Stimulated activated CD8-positive, alpha-beta memory T cell treated with anti-CD3 and anti-CD28 coated beads, Interleukin-7, amount 100 ng/mL, for 48 hours (primary cell): Measurements from ENCODE around the gene KIF5A.
"Not testable (repeated sequence)": the region's sequence is repeated elsewhere in the genome, so short reads cannot be mapped to it uniquely, and the experiment has no call there.

Experiments used
- DNase-seq, 2 donors: peaks; one replicate each; pipeline ENCODE4 v3.0.0-alpha.2; 2020; ENCODE audit warnings: low read depth in 1 of 2; ENCODE audit errors: extremely low read depth in 1 of 2

Gene KIF5A

GRCh38 chr12:57549909-57550640 lies at the start of gene KIF5A:
KIF5A (plus strand) TSS chr12:57550044; CDS start chr12:57550272, 228 bp downstream.
- peak; percentile 43 to 45 for DNase-seq

- DNase-seq, result no peak
Measured at GRCh38 chr12:57500213-57500612, 49.6 kb upstream of the KIF5A start.

DNA sequence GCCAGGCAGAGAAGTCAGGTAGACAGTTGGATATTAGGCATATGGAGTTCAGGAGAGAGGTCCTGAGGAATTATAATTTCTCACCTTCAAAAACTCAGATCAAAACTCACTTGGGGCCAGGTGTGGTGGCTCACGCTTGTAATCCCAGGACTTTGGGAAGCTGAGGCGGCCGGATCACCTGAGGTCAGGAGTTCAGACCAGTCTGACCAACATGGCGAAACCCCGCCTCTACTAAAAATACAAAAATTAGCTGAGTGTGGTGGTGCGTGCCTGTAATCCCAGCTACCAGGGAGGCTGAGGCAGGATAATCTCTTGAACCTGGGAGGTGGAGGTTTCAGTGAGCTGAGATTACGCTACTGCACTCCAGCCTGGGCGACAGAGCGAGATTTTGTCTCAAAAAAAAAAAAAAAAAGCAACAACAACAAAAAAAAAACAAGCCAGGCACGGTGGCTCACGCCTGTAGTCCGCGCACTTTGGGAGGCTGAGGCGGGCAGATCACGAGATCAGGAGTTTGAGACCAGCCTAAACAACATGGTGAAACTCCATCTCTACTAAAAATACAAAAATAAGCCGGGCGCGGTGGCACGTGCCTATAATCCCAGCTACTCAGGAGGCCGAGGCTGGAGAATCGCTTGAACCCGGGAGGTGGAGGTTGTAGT lies 47.4 kb upstream of the KIF5A start:
- DNase-seq, result not testable (repeated sequence)

DNA sequence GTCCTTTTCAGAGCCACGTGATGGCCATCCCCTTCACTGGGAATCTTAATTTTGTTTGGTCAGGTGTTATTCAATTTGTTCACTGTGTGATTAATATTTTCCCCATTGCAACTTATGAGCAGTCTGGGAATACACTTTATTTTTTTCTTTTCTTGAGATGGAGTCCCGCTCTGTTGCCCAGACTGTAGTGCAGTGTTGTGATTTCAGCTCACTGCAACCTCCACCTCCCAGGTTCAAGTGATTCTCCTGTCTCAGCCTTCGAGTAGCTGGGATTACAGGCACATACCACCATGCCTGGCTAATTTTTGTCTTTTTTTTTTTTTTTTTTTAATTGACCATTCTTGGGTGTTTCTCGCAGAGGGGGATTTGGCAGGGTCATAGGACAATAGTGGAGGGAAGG lies 43.3 kb upstream of the KIF5A start:
- DNase-seq, result not testable (repeated sequence)

DNA sequence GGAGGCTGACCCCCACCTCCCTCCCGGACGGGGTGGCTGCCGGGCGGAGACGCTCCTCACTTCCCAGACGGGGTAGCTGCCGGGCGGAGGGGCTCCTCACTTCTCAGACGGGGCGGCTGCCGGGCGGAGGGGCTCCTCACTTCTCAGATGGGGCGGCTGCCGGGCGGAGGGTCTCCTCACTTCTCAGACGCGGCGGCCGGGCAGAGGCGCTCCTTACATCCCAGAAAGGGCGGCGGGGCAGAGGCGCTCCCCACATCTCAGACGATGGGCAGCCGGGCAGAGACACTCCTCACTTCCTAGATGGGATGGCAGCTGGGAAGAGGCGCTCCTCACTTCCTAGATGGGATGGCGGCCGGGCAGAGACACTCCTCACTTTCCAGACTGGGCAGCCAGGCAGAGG lies 42.0 kb upstream of the KIF5A start:
- not testable (repeated sequence) for DNase-seq

DNA sequence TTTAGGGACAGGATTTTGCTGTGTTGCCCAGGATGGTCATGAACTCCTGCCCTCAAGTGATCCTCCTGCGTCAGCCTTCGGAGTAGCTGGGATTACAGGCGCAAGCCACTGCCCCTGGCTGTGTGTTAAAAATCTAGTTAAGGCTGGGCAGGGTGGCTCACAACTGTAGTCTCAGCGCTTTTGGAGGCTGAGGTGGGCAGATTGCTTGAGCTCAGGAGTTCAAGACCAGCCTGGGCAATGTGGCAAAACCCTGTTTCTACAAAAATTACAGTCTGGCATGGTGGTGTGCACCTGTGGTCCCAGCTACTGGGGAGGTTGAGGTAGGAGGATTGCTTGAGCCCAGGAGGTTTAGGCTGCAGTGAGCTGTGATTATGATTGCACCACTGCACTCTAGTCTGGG lies 38.7 kb upstream of the KIF5A start:
- no peak for DNase-seq

DNA sequence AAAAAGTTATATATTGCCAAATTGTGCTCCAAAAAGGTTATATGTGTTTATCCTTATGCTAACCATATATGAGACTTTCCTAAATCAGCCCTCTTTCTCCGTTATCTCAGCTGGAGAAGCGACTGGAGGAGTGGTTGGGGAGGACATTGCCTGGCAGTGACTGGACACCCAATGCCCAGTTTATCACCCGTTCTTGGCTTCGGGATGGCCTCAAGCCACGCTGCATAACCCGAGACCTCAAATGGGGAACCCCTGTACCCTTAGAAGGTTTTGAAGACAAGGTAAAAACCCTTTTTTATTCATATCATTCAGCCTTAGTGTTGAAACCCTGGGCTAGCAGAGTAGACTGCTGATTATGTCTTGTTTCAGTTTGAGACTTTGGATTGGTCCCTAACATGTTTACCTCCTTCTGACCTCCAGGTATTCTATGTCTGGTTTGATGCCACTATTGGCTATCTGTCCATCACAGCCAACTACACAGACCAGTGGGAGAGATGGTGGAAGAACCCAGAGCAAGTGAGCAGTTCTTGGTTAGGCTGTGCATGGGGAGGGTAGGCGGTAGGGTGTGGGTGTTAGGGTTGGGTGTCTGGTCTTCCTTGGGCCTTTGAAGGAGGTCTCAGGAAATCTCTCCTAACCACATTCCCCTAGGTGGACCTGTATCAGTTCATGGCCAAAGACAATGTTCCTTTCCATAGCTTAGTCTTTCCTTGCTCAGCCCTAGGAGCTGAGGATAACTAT lies 38.1 kb upstream of the KIF5A start:
- DNase-seq, result no peak

GRCh38 chr12:57512665-57513064 lies 37.2 kb upstream of the KIF5A start:
- no peak for DNase-seq

- no peak for DNase-seq
Measured at GRCh38 chr12:57513266-57513665, 36.6 kb upstream of the KIF5A start.

DNA sequence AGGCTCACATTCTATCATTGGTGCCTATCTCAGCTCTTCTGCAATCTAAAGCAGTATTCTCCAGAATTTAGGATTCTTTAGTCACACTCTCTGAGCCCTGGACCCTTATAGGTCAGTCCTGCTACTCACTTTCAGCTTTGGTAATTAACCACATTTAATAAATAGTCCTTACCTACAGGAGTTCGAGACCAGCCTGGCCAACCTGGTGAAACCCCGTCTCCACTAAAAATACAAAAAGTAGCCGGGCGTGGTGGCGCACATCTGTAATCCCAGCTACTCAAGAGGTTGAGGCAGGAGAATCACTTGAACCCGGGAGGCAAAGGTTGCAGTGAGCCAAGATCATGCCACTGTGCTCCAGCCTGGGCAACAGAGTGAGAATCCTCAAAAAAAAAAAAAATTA lies 36.2 kb upstream of the KIF5A start:
- not testable (repeated sequence) for DNase-seq

GRCh38 chr12:57514246-57514645 lies 35.6 kb upstream of the KIF5A start:
- not testable (repeated sequence) for DNase-seq

GRCh38 chr12:57514720-57515407 lies 35.0 kb upstream of the KIF5A start:
- no peak for DNase-seq

DNA sequence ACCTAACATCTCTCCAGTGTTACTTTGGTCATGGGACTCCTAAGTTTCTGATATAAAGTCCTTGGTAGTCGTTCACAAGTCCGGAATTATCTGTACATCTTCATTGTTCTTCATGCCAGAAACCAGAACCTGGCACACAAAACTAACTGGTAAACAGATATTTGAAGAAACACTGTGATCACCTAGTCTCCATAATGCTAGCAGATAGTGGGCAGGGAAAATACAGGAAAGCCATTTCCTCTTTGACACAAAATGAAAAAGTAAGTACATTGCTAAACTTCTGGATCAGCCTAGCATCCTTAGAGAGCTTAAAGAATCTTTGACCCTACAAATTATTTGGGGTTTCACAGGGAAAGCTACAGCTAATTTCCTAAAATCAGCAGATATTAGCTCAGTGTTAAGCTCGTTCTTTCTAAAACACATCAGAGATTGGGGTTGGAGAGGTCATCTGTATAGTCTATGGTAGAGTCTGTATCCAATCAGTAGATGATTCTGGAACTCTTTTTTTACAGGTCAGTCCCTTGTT lies 34.4 kb upstream of the KIF5A start:
- DNase-seq, result no peak

DNA sequence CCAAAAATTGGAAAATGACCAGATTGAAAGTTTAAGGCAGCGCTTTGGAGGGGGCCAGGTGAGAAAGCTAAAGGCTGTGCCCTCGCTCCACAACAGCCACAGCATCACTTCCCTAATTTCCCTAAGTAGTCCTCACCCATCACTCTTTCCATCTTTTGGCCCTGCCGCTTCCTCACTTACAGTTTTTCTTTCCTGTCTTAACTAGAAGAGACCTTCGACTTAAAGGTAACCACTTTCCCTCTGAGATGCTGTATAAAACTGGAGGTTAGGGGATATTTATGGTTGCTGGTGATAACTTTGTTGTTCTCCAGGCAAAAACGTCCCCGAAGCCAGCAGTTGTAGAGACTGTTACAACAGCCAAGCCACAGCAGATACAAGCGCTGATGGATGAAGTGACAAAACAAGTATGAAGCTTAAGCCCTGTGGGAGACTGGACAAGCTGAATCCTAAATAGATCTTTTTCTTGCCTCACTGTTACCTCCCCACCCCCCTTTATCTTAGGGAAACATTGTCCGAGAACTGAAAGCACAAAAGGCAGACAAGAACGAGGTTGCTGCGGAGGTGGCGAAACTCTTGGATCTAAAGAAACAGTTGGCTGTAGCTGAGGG lies 33.8 kb upstream of the KIF5A start:
- DNase-seq, result no peak

- DNase-seq, result no peak
Measured at GRCh38 chr12:57516617-57517153, 33.2 kb upstream of the KIF5A start.

DNA sequence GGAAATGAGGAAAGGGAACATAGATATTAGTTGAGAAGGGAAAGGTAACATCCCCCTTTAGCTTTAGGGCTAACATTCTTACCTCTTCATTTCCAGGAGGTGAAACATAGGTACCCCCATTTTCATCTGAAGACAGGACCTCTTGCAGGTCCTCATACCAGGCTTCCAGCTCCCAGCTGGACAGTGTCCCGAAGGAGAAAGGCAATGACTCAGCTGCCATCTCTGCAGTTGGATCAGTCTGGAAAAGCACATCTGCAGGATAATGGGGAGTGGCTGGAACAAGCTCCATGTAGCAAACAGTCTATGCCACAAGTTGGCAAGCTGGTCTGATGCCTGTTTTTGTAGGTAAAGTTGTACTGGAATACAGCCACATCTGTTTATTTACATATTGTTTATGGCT lies 32.7 kb upstream of the KIF5A start:
- DNase-seq, result no peak

DNA sequence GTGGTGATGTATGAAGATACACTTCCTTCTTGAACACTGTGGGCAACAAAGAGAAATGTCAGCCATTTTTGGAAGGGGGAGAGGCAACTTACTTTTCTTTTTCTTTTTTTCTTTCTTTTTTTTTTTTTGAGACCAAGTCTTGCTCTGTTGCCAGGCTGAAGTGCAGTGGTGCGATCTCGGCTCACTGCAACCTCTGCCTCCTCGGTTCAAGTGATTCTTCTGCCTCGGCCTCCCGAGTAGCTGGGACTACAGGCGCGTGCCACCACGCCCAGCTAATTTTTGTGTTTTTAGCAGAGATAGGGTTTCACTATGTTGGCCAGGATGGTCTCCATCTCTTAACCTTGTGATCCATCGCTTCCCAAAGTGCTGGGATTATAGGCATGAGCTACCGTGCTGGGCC lies 32.1 kb upstream of the KIF5A start:
- not testable (repeated sequence) for DNase-seq

DNA sequence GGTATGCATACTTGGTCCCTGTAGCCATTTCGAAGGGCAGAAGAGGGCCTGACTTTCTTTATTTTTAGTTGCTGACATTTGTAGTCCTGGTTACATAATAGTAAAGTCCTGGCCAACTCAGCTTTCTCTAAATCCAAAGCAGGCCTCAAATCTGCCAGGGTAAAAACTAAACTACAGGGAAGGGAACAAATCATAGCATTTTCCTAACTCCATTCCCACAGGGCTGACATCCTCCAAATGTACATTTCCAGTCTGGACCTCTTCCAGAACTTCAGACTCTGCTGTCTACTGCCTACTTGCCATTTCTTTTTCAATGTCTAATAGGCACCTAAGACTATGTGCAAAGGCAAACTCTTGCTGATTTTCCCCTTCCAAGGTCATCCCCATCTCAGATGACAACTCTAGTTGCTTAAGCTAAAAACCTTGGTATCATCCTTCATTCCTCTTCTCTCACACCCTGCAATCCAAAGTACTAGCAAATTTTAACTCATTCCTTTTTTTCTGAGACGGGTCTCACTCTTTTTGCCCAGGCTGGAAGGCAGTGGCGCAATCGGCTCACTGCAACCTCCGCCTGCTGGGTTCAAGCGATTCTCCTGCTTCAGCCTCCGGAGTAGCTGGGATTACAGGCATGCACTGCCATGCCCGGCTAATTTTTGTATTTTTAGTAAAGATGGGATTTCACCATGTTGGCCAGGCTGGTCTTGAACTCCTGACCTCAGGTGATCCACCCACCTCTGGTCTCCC lies 31.5 kb upstream of the KIF5A start:
- DNase-seq, result no peak

DNA sequence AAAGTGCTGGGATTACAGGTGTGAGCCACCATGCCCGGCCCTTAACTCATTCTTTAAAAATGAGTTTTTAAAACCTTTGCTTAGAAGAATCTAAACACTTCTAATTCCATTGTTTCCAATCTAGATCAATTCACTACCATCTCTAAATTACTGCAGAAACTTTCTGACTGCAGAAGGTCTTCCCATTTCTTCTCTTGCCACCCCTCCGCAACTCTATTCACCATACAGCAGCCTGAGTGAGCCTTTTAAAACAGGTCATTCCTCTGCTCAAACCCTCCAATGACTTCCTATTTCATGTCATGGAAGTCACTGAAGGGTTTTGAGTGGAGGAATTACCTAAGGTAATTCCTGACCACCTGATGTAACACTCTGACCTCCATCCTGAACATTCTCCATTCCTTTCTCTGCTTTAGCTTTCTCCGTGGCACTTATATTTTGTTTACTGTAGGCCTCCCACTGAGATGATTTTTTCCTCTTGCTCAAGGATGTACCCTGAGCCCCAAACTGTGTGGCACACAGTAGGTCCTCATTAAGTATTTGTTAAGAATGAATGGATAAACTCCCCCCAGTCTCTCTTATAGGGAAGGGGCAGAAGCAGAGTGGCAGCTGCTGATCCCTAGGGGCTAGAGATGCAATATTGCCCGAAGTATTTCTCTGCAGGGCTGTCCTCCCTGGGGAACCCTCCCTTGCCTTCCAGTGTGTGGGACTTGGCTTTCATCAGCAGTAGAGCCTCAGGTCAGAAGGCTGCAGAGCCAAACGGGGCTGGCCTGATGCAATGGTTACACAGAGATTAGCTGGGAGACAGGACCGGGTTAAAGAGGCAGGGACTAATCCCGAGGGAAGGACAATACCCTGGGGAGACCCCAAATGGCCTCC lies 30.7 kb upstream of the KIF5A start:
- DNase-seq, result no peak
